Occipital lobe (tissue), 2 donors: ENCODE measurements around the gene C16orf46. TPM values are rescaled to one million over a fixed set of nuclear protein-coding genes. Genes with fewer than 3 reads are reported as not detected.
A peak's percentile ranks its signal among the peaks of the same experiment; 100 is the strongest.
"Not testable (repeated sequence)": the region's sequence is repeated elsewhere in the genome, so short reads cannot be mapped to it uniquely, and the experiment has no call there.

ENCODE experiments used
- DNase-seq: peaks from one replicate; lab custom pipeline; 2025; lab: John Stamatoyannopoulos, UW
- total RNA-seq: library from RNA; depleted of rRNA; stranded (reverse); fragments of >200 nt; gene quantifications from one replicate; pipeline ENCODE4 v1.2.3, GENCODE V29; 2014

The C16orf46 gene
- 1.4 TPM for total RNA-seq

- peak; percentile 98 for DNase-seq
These were observed at the start of gene C16orf46 for GRCh38 chr16:81077076-81077940. C16orf46 (minus strand) TSS chr16:81077238; CDS start chr16:81063955, 13,283 bp downstream.

DNA sequence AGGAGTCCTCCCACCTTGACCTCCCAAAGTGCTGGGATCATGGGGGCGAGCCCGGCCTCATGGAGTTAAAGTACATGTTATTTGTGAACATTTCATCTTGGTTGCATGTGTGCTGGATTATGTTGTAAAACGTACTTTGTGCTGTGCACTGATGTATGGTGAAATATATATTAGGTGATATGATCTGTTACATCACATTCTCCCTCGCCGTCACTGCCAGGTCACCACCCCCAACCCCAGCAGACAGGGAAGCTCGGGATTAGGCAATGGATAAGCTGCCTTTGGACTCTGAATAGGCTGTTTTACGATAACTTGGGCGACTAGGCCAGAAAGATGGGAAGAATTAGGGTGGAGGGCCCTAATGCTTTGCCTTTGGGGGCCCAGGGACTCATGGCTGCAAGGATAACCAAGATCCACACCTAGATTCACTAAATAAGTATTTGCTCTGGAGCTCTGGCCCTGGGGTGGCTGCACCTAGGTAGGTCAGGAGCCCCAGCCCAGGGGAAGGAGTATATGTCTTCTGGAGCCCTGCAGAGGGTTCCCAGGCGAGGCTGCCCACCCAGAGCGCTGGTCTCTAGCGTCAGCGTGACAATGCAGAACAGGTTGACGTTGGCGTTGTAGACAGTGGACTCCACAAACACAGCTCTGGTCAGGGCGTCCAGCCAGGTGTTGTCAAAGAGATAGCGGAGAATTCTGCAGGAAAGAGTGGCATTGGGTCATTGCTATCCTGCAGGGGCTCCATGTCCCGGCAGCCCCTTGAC is 46.2 kb upstream of the C16orf46 start:
- no peak for DNase-seq

DNA sequence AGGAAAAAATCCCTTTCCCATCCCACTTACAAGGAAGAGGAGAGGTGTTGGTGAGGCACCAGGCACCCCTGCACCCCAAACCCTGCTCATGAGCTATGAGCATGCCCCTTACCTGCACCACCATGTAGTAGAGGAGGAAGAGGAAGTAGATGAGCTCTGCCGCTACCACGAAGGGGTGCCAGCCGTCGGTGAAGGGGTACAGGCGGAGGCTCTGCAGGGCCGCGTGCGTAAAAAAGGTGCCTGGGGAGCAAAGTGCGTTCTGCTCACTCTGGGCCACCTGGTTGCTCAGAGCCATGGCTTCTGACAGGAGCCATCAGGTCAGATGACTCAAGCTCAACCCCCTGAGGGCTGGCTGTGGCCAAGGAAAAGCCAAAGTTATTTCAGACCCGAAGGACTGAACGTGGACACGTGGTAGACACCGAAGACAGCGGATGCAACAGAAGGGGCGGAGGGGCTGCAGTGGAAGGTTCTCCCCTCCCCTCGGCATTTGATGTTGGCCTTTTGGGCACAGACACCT is 44.5 kb upstream of the C16orf46 start:
- DNase-seq = no peak

GRCh38 chr16:81117436-81117835 is 40.4 kb upstream of the C16orf46 start:
- no peak for DNase-seq

GRCh38 chr16:81116285-81116684 is 39.2 kb upstream of the C16orf46 start:
- DNase-seq = no peak

DNA sequence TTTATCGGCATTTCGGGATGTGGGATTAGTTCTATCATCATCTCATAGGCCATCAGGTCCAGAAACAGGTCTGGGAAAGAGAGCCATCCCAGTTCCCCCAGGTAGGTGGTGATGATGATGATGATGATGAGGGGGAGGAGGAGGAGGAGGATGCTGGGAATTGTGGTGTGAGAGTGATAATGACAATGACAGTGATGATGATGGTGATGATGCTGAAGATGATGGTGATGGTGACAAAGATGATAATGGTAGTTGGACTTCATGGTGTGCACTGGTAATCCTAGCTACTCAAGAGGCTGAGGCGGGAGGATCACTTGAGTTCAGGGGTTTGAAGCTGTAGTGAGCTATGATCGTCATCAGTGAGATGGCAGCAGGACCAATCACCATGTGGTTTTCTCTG is 35.4 kb upstream of the C16orf46 start:
- DNase-seq = no peak

DNA sequence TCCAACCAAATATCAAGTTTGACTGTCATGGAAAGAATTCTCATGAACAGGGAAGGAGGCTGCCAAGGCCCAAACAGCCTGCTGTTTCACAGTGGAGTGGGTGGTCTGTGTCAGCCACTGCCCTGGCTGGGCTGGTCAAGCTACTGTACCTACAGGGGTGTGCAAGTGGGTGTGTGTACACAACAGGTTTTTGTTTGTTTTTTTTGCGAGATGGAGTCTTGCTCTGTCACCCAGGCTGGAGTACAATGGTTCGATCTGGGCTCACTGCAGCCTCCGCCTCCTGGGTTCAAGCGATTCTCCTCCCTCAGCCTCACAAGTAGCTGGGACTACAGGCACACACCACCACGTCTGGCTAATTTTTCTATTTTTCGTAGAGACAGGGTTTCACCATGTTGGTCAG is 32.2 kb upstream of the C16orf46 start:
- DNase-seq = not testable (repeated sequence)

DNA sequence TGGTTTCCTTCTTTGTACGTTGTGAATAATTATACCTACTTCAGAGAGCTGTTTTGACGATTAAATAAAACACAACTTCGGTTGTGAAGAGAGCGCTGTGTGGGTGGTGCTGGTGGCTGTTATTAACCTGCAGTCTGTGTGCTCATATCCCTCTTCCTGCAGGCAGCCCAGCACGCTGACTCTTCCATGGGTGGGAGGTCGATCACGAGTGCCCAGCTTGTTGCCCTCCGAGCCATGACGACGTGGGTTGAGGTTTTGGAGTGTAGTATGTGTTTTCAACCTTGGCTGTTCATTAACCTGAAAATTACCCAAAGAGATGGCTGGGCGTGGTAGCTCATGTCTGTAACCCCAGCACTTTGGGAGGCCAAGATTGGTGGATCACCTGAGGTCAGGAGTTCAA is 30.5 kb upstream of the C16orf46 start:
- no peak for DNase-seq

DNA sequence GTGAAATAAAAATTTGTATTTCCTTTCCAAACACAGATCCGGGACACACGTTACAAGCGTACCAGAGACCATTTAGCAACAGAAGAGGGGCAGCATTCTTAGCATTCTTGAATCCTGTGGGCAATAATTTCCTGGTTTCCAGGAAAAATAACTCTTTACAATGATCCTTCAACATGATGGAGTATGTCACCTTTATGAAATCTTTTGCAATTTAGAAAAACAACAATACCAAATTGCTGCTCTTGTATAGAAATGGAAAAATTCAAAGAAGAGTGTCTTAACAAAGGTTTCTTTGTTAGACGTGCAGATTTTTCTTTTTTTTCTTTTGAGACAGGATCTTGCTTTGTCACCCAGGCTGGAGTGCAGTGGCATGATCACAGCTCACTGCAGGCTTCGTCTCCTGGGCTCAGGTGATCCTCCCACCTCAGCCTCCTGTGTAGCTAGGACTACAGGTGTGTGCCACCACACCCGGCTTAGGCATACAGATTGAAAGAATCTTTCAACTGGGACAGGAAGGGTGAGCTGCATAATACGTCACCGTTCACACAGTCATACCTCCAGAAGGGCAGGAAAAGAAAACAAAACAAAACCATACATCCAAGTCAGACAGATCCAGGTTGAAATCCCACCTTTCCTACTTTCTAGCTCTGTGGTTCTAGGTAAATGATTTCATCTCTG is 29.9 kb upstream of the C16orf46 start:
- DNase-seq = no peak

DNA sequence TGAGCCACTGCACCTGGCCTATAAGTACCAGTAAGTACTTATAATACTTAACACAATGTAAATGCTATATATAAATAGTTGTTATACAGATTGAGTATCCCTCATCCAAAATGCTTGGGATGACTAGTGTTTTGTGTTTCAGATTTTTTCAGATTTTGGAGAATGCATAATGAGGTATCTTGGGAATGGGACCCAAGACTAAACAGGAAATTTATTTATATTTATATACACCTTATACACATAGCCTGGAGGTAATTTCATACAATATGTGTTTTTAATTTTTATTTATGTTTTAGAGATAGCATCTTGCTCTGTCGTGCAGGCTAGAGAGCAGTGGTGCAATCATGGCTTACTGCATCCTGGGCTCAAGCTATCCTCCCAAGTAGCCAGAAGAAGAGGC is 28.9 kb upstream of the C16orf46 start:
- no peak for DNase-seq

DNA sequence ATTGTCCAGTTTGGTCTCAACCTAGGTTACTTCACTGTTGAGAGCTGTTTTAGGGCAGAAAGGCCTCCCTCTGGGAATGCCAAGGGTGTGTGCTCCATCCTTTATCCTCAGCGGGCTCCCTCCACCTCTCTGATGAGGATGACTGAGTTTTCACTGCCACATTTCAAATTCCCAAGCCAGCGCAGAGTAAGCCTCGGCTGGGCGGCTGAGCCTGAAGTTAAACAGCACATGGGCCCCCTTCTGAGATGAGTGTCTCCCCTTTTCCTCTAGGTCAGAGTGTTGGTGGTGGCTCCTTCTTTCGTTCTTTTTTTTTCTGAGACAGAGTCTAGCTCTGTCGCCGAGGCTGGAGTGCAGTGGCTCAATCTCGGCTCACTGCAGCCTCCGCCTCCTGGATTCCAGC is 24.7 kb upstream of the C16orf46 start:
- DNase-seq = no peak

DNA sequence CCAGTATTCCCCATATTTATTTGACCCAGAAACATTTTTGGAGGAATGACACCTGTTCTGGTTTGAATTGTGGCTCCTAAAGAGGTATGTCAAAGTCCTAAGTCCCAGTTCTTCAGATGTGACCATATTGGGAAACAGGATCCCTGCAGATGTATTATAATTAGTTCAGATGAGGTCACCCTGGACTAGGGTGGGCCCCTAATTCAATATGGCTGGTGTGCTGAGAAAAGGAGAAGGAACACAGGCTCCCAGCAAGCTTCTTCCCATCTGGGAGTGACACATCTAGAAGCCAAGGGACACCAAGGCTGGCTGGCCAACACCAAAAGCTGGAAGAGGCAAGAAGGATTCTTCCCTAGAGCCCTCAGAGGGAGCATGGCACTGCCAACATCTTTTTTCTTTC is 22.9 kb upstream of the C16orf46 start:
- DNase-seq = no peak

GRCh38 chr16:81097230-81097629 is 20.2 kb upstream of the C16orf46 start:
- DNase-seq = no peak

- no peak for DNase-seq
These were observed 19.7 kb upstream of the C16orf46 start for GRCh38 chr16:81096715-81097208.

- DNase-seq = peak; percentile 99
These were observed 19.1 kb upstream of the C16orf46 start, which contains the start of gene GCSH for GRCh38 chr16:81095953-81096714. GCSH (minus strand) TSS chr16:81096395; CDS start chr16:81096278, 117 bp downstream.

DNA sequence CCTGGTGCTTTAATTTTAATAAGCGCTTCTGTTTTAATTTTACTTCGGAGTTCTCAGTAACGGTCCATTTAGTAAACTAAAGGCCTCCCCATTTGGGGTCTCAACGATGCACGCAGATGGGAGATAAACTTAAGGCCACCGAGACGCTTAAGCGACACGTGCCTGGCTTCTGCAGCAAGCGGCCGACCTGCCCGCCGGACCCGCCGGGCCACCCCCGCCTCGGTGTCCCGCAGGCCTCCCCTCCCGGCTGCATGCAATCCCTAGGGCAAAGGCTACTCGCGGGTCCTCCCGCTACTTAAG is 18.6 kb upstream of the C16orf46 start:
- DNase-seq = no peak

GRCh38 chr16:81094771-81095251 is 17.8 kb upstream of the C16orf46 start:
- no peak for DNase-seq

DNA sequence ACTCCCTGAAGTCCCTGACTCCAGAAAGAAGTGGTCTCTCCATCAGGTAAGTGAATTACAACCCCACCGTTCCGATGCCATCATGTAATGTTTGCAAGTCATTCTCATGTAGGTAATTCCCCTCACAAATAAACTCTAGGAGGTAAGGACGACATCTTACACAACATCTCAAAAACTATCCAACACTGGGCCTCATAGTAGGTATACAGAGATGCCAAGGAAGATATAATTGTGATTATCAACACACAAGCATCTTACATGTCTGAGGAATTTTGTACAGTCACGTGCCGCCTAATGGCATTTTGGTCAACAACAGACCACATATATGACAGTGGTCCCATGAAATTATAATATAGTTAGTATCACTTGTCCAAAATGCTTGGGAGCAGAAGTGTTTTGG is 11.8 kb upstream of the C16orf46 start:
- DNase-seq = no peak

- DNase-seq = no peak
These were observed 4.0 kb upstream of the C16orf46 start for GRCh38 chr16:81081014-81081413.

GRCh38 chr16:81080233-81080632 is 3.2 kb upstream of the C16orf46 start:
- no peak for DNase-seq

GRCh38 chr16:81076566-81077075 is 417 bp downstream of the C16orf46 start:
- peak; percentile 98 for DNase-seq
